Omental fat pad (tissue), 4 donors: ENCODE data around the gene KANSL1L. TPM values are rescaled to one million over a fixed set of nuclear protein-coding genes. Genes with fewer than 3 reads are reported as not detected.

Source experiments
- ATAC-seq: fragments of 150-250 bp; one replicate; pipeline ENCODE4 v1.9.1; 2016; ENCODE audit warnings: mild to moderate bottlenecking, moderate library complexity; ENCODE audit not compliant: low FRiP score
- DNase-seq: peaks from one replicate; pipeline ENCODE4 v3.0.0-alpha.2; 2019; ENCODE audit warnings: low spot score
- CTCF ChIP-seq, 3 donors: fragments of 450-650 bp; IDR thresholded peaks; one replicate each; pipeline ENCODE4 v1.5.1; 2016 to 2017; ENCODE audit warnings: antibody characterized with exemption in 3 of 3, mild to moderate bottlenecking in 3 of 3, moderate library complexity in 2 of 3
- total RNA-seq, 4 donors: library from RNA; depleted of rRNA; stranded (reverse); fragments of >200 nt; gene quantifications; one replicate each; pipeline ENCODE4 v1.1.0, GENCODE V29; 2016

The KANSL1L gene
- total RNA-seq, 4 donors from 2014 or later, result 12.5 to 48.5 (median 24.4) TPM

- no peak for ATAC-seq
- TF ChIP-seq CTCF (IDR thresholded peaks at IDR 0.05), result no peak
Measured at GRCh38 chr2:210086930-210087329, 84.3 kb downstream of the KANSL1L start.

GRCh38 chr2:210086292-210086691 is 84.9 kb downstream of the KANSL1L start:
- ATAC-seq (no peak), DNase-seq (no peak)
- TF ChIP-seq CTCF (IDR thresholded peaks at IDR 0.05), result no peak

More at GRCh38 chr2:210086930-210087329, 84.3 kb downstream of the KANSL1L start:
- DNase-seq, result no peak

GRCh38 chr2:210072922-210073509 is 98.2 kb downstream of the KANSL1L start:
- DNase-seq, result no peak
- no peak for TF ChIP-seq CTCF (IDR thresholded peaks at IDR 0.05)
- no peak for ATAC-seq

- no peak for TF ChIP-seq CTCF (IDR thresholded peaks at IDR 0.05)
- no peak for DNase-seq
- no peak for ATAC-seq
Measured at GRCh38 chr2:210072493-210072892, 98.7 kb downstream of the KANSL1L start.

- TF ChIP-seq CTCF (IDR thresholded peaks at IDR 0.05), result no peak
- no peak for DNase-seq
- no peak for ATAC-seq
Measured at GRCh38 chr2:210063306-210063705, 107.9 kb downstream of the KANSL1L start.

- TF ChIP-seq CTCF (IDR thresholded peaks at IDR 0.05), result no peak
- DNase-seq, result no peak
Measured at GRCh38 chr2:210055825-210056224, 115.4 kb downstream of the KANSL1L start.

GRCh38 chr2:210054696-210055095 is 116.5 kb downstream of the KANSL1L start:
- no peak for ATAC-seq
- no peak for DNase-seq
- no peak for TF ChIP-seq CTCF (IDR thresholded peaks at IDR 0.05)

More at GRCh38 chr2:210055825-210056224, 115.4 kb downstream of the KANSL1L start:
- no peak for ATAC-seq
